Effector CD8-positive, alpha-beta T cell (primary cell): ENCODE results near the gene RND1.

ENCODE experiments used
- DNase-seq: peaks from one replicate; lab custom pipeline; 2025; lab: John Stamatoyannopoulos, UW

The RND1 gene

DNA sequence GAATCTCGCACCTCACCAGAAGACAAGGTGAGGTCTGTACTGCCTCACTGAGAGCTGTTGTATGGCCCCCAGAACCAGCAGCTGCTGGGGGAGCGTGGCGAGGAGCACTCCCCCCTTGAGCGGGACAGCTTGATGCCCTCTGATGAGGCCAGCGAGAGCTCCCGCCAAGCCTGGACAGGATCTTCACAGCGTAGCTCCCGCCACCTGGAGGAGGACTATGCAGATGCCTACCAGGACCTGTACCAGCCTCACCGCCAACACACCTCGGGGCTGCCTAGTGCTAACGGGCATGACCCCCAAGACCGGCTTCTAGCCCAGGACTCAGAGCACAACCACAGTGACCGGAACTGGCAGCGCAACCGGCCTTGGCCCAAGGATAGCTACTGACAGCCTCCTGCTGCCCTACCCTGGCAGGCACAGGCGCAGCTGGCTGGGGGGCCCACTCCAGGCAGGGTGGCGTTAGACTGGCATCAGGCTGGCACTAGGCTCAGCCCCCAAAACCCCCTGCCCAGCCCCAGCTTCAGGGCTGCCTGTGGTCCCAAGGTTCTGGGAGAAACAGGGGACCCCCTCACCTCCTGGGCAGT, 38.1 kb downstream of the RND1 start:
- no peak for DNase-seq

DNA sequence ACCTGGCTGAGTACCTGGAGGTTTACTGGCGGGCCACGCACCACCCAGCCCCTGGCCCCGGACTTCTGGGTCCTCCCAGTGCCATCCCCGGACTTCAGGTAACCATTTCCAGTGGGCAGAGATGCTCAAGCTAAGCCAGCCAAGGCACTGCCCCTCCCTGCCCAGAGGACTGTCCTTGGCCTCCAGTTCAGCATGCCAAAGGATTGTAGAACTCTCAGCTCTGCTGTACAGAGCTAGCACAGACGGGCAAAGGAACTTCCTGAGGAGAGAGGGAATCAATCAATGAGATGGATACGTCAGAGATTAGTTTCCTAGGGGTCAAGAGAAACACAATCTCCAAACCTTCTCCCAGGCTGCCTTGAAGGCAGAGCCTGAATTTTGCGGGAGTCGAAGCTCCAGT, 38.6 kb downstream of the RND1 start:
- no peak for DNase-seq

DNA sequence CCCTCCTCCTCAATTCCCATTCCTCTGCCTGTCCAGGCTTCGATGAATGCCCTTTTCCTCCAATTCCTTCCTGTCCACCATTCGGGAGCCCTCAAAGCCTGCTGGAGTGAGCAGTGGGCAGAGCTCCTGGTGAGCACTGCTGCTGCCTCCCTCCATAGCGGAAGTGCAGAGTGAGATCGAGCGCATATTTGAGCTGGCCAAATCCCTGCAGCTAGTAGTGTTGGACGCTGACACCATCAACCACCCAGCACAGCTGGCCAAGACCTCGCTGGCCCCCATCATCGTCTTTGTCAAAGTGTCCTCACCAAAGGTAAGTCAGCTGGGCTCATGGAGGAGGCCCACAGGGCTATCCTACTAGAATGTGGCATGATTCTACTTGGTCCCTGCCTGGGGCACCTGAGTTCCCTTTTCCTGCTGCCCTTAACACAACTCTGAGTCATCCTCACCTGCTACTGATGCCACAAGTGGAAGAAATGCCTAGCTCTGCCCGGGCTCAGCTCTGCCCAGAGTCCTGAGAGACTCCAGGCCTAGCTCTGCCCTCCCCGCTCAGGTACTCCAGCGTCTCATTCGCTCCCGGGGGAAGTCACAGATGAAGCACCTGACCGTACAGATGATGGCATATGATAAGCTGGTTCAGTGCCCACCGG, 39.3 kb downstream of the RND1 start:
- no peak for DNase-seq

DNA sequence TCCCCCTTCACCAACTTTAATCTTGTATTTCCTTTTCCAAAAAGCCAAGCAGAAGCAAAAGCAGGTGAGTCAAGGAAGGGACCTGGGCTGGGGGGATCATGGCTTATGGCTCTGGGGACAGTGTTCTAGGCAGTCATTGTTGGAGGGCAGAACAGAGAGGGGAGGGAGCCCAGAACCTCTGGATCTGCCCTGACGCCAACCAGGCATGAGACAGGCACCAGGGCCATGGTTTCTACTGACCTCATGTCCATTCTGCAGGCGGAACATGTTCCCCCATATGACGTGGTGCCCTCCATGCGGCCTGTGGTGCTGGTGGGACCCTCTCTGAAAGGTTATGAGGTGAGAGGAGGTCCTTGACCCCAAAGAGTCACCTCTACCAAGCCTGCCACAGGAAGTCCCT, 40.8 kb downstream of the RND1 start:
- no peak for DNase-seq

DNA sequence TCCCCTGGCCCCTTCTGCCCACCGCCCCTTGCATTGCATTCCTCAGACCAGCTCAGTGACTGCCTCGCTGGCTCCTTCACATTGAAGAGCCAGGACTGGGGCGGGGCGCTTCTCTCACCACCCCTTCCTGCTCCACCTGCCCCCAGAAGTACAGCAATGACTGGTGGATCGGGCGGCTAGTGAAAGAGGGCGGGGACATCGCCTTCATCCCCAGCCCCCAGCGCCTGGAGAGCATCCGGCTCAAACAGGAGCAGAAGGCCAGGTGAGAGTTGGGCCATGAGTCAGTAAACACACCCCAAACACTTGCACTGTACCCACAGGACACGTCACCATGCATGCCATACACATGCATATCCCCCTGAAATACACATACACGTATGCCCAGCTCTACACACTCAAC, 41.6 kb downstream of the RND1 start:
- DNase-seq = no peak

DNA sequence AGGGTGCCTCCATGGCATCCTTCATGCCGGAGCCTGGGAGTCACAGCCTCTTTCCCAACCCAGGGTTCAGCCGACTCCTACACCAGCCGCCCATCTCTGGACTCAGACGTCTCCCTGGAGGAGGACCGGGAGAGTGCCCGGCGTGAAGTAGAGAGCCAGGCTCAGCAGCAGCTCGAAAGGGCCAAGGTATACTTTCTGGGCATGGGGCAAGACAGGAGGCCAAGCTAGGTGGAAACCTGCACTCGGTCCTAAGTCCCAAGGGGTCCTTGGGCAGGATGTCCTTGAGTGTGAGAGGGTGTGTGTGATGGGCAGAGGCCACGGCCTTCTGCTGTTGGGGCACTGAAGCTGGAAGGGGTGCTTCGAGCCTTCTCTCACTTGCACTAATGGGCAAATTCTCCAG, 42.4 kb downstream of the RND1 start:
- DNase-seq = no peak

DNA sequence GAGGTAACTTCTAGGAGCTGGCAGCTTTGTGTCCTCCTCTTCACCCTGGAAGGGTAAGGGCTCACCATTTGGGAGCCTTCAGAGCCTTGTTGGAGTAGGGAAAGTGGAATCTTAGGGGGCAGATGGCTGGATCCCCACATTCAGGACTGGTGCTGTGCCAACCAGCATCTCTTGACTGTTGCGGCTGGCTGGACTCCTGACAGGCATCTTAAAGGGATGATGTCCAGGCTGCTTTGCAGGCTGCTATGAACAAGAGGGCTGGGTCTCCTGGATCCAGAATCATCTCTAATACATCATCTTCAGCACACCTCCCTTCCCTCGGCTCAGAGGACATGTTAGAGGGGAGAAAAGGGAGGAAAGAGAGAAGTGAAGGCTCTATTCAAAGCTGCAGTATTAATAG, 43.0 kb downstream of the RND1 start:
- DNase-seq = no peak

DNA sequence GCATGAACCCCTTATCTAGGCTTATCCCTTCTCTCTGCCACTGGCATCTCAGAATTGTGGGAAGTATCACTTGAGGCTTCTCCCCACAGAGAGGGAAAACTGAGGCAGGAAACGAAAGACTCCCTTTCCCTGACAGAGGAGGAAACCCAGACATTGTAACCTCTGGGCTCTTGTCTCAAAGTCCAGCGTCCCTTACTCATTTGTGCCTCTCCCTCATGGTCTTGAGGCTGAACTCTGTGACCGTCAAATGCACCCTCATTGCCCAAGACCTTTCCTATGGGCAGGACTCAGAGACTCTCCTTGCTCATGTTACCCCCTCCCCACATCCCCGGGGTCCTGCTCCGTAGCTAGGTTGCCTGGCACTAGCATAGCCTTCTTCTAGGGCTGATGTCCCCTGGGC, 43.5 kb downstream of the RND1 start:
- no peak for DNase-seq

DNA sequence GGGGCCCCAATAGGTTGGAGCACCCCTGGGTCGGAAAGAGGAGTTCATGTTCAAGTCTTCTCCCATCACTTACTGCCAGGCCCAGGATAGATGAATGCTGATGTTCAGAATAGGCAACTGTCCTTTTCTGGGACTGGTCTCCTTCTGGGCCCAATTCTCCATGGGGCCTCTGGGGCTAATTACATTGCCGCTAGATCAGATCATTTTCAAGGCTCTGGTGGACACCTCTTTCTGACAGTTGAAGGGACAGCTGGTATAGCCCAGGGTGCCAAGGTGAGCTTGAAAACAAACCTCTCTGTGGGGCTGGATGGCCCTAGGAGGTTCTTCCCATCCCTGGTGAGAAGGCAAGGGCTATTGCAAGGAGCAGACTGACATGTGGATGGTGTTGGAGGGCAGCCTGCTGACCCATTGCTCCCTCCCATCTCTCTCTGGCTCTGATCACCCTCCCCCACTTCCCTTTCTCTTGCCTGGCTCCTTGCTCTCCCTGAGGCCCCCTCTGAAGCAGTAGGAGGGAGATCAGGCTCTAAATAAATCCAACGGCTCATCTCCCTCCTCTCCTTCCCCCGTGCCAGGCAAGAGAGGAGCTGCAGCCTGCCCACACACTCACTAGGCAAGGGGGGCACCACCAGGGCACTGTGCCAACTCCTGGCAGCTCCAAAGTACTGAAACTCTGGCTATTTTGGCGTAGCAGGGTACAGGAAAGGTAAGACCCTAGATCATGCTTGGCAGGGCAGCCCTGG, 45.5 kb downstream of the RND1 start:
- DNase-seq = no peak

DNA sequence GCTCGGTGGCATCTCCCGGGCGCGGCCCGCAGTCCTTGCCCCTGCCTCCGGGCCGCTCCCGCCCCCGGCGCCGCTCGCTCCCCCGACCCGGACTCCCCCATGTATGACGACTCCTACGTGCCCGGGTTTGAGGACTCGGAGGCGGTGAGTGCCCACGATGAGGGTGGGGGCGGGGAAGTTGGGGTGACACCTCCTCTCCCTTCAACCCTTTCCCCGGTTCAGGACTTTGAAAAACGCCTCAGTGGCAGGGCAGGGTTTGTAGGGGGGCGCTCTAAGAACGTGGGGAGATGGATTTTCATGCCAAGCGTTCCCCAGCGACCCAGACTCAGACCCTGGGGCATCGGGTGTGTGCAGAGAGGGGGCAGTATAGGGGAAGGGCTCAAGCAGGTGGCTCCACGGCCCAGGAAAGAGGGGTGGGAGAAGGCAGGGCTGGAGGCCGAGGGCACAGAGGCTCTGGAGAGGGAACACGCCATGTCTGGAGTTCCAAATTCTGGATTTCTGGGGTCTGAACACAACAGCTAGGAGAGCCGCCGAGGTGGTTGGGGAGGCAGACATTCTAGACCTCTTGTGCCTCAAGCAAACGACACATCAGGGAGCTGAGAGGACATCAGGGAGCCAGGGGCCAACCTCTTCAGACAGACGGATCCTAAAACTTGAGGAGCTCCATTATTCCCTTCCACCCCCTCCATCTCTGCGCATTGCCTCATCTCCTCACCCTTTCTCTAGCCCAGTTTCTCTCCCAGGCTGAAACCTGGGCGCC, 46.7 kb downstream of the RND1 start:
- no peak for DNase-seq

DNA sequence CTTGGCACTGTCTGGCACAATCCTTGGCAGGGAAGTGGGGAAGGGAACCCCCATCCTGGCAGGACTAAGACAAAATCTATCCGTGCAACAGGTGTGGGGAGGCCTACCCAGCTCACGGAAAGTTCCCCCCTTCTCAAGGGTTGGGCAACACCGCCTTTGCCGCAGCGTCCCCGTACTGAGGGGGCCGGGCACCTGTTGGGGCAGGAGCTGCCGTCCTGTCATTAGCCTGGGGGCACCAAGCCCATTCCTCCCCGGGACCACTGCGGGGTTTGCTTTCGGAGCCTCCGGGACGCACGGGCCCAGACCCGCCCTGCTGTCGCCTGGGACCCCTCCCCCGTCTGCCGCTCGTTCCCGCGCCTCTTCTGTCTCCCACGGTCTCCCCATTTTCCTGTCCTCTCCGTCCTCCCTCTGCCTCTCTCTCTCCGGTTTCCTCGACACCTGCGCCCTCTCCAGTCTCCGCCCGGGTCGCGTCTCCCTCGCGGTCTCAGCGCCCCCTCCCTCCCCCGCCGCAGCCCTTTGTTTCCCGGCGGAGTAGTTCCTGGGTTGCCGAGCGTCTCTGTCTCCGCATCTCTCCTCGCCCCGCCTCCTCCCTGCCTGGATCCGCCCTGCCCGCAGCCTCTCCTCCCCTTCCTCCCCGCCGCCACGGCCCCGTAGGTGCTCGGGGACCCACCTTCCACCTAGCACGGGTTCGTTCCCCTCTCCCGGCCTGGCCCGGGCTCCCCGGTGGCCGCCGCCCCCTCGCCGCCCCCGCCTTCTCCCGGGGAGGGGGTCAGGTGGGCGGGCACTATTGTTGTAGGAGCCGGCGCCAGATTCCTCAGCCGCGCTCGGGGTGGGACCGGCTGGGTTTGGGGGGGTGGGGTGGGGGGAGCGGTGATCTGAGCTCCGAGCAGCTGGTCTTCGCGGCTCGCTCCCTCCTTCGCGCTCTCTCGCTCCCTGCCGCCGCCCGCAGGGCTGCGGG, 47.5 kb downstream of the RND1 start, which contains the start of gene CACNB3:
Gene CACNB3, plus strand, starts transcription at position 624 of the 958 bp plus-strand sequence. CDS start 434 bp downstream, outside the sequence.
- DNase-seq = peak; percentile 64

DNA sequence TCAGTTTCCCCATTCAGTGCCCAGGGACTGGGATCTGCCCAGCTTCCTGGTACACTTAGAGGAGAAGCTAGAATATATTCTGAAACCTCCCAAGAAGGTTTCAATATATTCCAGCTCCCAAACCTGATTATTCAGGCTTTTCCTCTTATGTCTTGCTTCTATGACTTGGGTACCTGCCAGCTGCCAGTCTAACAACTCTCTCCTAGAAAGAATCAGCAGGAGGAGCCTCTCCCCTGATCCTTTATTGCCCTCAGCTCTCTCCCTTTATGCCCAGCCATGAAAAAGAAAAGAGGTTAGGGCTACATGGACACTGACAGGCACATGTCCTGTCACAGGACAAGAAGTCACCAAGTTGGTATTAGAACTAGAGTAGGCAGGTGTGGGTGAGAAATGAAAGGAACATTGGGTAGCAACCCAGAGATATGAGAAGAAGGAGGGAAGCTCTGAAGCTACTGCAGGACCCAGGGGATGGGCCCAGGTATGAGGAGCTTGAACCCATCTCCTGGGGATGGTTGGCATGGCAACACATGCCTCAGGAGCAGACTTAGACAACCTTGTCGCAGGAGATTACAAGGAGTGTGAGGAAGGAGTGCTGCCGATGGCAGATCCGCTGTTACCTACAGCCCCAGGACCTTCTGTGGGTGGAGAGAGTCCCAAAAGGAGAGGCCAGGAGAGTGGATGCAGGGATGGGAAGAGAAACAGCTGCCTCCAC, 49.4 kb downstream of the RND1 start:
- DNase-seq = no peak

DNA sequence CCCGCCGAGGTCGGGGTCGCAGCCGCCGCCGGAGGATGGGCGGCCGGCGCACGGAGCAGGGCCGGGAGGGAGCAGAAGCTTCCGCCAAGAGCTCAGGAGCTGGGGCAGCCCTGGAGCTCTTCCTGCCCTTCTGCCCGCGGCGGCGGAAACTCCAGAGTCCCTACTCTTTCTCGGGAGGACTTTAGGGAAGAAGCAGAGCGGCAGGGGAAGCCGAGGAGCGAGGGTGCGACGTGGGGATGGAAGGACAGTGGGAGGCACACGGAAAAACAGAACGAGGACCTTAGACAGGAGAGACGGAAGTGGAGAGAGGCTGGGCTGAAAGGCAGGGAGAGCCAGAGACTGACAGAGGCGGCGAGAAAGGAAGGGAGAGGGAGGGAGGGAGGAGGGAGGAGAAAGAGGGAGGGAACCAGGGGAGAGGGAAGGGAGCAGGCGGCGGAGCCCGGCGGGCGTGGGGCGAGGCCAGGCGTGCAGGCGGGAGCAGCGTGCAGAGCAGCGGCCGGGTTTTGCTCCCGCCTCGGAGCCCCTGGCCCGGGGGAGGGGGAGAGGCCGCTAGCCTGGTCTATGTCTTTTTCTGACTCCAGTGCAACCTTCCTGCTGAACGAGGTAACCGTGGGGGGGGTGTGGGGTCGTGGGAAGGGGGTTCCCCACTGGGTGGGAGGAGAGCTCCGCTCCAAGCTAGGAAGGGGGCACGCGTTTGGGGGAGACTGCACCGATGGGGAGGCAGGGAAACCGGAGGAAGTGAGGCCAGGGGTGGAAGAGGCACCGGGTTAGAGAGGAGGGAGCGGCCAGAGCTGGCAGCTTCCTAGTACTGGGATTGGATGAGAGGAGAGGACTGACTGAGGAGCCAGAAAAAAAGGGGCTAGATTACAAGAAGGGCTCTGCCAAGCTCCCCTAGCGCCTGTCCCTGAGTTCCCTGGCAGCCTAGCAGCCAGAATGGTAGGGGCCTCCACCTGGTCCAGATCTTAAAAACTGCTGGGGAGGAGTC, 50.3 kb downstream of the RND1 start:
- DNase-seq = no peak

DNA sequence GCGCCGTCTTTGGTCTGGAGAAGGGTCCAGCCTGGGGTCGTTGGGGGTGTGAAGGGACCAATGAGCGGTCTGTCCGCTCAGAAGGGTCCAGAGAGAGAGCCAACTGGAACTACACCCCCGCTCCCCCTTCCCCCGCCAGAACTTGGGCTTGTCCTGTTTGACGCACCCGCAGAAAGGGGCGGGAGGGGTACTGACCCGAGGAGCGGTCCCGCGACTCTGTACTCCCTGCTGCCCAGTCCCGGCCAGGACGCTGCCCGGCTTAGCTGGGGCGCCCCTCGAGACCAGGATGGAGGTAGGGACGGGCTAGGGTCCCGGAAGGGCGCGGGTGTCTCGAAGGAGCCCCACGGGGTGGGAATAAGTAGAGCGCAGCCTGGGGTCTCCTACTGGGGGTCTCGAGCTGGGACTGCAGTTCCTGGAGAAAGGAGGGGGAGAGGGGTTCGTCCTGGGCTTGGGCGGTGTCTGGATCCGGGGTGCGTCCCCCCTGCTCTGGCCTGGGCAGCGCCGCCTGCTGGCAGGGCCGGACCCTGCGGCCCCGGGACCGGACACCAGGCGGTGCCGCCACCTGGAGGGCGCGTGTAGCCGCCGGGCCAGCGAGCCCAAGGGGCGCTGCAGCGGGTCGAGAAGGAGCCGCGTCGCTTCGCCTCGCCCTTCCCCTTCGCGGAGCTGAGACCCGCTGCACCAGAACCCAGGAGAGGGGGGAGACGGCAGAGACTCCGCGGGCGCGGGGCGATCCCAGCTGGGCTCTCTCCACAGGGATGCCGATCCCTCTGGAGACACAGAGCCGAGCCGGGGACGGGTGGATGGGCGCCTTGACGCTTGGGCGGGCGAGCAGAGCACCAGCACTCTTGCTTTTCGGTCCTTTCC, 51.2 kb downstream of the RND1 start:
- peak; percentile 53 for DNase-seq

DNA sequence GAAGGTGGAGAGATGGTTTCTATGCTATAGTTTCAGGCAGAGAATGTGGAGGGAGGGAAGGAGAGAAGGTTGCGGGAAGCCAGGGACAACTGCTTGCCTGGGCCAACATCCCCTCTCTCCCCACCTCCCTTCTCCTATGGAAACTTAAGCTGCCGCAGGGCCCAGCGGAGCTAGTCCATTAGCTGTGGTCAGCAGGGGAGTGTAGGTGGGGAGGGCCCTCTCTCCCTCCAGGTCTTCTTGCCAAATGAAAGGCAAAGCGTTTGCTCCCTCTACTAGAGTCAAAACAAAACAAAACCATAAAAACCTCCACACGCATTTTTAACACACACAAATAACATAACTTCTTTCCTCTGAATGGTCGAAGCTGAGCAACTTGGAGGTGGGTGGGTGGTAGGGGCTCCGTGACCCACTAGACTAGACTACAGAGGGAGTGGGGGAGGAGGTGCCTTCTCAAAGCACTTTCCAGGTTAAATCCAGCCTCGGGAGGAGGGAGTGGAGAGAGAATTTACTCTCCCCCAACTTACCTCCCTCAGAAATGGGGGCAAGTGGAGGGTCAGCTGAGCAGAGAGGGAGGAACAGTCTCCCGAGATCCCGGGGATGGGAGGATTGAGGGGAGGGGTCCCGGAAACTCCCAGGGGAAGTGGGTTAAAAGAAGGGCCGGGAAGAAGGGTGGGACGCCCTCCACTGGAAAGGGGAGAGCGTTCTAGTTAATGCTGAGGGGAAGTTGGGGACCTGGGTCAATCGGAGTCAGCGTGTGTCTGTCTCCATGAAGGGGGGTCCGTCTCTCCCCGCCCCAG, 52.0 kb downstream of the RND1 start:
- no peak for DNase-seq

DNA sequence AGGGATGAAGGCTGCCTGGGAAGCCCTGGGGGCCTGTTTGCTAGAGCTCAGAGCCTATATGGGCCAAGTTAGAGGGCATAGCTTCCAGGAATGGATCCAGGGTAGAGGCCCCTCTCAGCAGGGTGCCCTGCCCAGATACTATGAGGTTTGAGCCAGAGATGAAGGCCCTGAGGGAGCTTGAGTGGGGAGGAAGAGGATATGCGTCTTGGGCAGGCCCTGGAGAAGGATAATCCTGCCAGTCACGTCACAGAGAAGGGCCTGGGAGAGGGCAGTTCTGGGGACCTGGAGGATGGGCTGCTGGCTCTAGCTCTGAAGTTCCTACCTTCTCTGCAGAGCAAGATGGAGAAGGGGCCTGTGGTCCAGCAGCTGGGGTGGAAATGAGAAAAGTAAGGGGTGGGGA, 53.3 kb downstream of the RND1 start:
- DNase-seq = no peak

DNA sequence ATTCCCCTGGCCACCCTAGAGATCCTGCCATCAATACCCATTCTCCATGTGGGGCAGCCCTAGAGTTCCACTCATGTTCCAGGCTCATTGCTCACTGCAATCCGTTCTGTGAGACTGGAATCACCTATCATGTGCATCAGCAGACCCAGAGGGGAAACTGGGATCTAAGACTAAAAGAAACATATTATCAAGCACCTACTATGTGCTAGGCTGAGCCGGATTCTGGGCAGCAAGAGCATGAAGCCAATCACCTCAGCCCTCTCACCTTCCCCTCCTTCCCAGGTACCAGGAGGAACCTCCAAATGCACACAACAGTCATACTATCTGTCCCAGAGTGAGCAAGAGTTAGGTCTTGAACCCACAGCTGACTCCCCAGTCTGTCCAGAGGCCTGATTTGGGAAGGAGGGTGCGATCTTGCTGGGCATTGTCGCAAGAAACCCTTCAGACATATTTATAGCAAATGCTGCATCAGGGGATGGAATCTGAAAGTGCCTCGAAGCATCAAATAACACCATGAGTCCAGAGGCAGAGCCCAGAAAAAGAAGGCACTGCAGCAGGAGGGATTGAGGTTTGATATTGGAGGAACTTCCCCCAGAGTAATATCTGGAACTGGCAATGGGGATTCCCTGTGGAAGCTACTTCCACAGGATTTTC, 54.1 kb downstream of the RND1 start:
- DNase-seq = no peak
